NCI-H460 (cell line): Measurements from ENCODE around the gene PATL2. TPM values are rescaled to one million over a fixed set of nuclear protein-coding genes. Genes with fewer than 3 reads are reported as not detected.
"Not testable (repeated sequence)": the region's sequence is repeated elsewhere in the genome, so short reads cannot be mapped to it uniquely, and the experiment has no call there.

Experiments
- DNase-seq: peaks from one replicate; pipeline ENCODE4 v3.0.0-alpha.2; 2016; ENCODE audit warnings: low read depth; ENCODE audit errors: extremely low read depth
- total RNA-seq: library from RNA; depleted of rRNA; stranded (reverse); fragments of >200 nt; shearing (Covaris generic); gene quantifications from 2 replicates; pipeline ENCODE4 v1.2.3, GENCODE V29; 2014

Gene PATL2
- total RNA-seq, 1 experiment from 2014 or later, result 0.15 TPM

GRCh38 chr15:44720000-44720435, 8.9 kb upstream of the PATL2 start:
- DNase-seq, result not testable (repeated sequence)

GRCh38 chr15:44719293-44719999, 8.3 kb upstream of the PATL2 start:
- DNase-seq, result no peak

GRCh38 chr15:44718927-44719292, 7.8 kb upstream of the PATL2 start:
- DNase-seq, result no peak

- DNase-seq, result no peak
Measured at GRCh38 chr15:44718180-44718926, 7.2 kb upstream of the PATL2 start.

GRCh38 chr15:44716983-44717602, 6.0 kb upstream of the PATL2 start:
- no peak for DNase-seq

GRCh38 chr15:44715797-44716334, 4.7 kb upstream of the PATL2 start:
- no peak for DNase-seq

GRCh38 chr15:44715142-44715796, 4.1 kb upstream of the PATL2 start:
- no peak for DNase-seq

- DNase-seq, result peak; percentile 44
Measured at GRCh38 chr15:44713006-44713966, 2.2 kb upstream of the PATL2 start.

GRCh38 chr15:44712346-44713005, 1.4 kb upstream of the PATL2 start:
- no peak for DNase-seq

GRCh38 chr15:44711743-44712345, 721 bp upstream of the PATL2 start:
- DNase-seq, result no peak

GRCh38 chr15:44710236-44711095, 657 bp downstream of the PATL2 start:
- DNase-seq, result no peak

- DNase-seq, result no peak
Measured at GRCh38 chr15:44706946-44707636, 4.0 kb downstream of the PATL2 start.

- no peak for DNase-seq
Measured at GRCh38 chr15:44706401-44706800, 4.7 kb downstream of the PATL2 start.

- DNase-seq, result no peak
Measured at GRCh38 chr15:44705986-44706385, 5.1 kb downstream of the PATL2 start.

GRCh38 chr15:44700676-44701075, 10.4 kb downstream of the PATL2 start:
- DNase-seq, result not testable (repeated sequence)

- no peak for DNase-seq
Measured at GRCh38 chr15:44698641-44699040, 12.5 kb downstream of the PATL2 start.

GRCh38 chr15:44697014-44697413, 14.1 kb downstream of the PATL2 start:
- no peak for DNase-seq
